Heart left ventricle (tissue), 11 donors: ENCODE measurements around the gene RFC2. TPM values are rescaled to one million over a fixed set of nuclear protein-coding genes. Genes with fewer than 3 reads are reported as not detected.

Experiments
- microRNA counts, 2 donors: library from miRNA; unstranded; fragments of <30 nt; microRNA quantifications; one replicate each; lab custom pipeline; 2016
- microRNA-seq, 4 donors: library from miRNA; unstranded; fragments of <30 nt; microRNA quantifications; one replicate each; pipeline versions ENCODE4 to v1.2.0, GENCODE V29; 2017 to 2020
- polyA plus RNA-seq, 2 donors: library from polyadenylated mRNA; stranded (reverse); fragments of 200-250 nt; gene quantifications; one replicate each; pipeline ENCODE4 v1.2.3, GENCODE V29; 2013
- total RNA-seq, 9 donors: library from RNA; depleted of rRNA in 2 of 9; stranded (reverse); fragments of >200 nt in 2 of 9; fragmentation: NEBNext Ultra II Directional in 3 of 9; extraction: Animal tissue kit (Norgen Biotek cat#: 25700) in 3 of 9; gene quantifications; one replicate each; pipeline versions ENCODE4 v1.1.0 to v1.2.4, GENCODE V29; 2016 to 2023
- donor health status: ischemic (EF 13 %, LVEDD 7.1; RV severe dilation, severe dysfunction).
- donor health status: healthy with polysubstance abuse.
- donor health status: DM: no; HTN: yes; CAD: no.
- donor health status: DM: no; HTN: no; CAD: no.
- donor health status: ischemic (EF 25% LVEDD 5.7; RV mildly dilated, moderate dysfunction).
- donor health status: healthy.
- donor health status: DM: yes; HTN: yes; CAD: no.
- donor health status: PGD.
- donor health status: nonischemic (EF 23%, LVEDD 6.1; RV moderate dilation, normal function).

RFC2 gene
- total and polyA plus RNA-seq, 11 donors, result 7.8 to 21.8 (median 12.2) TPM

MicroRNAs encoded within 50 kb of the gene (microRNA counts, 767-probe panel; counts per million panel counts)
- microRNA hsa-miR-590-3p (lab: Ali Mortazavi, UCI) (349 to 1,472 counts per million in 2 donors), microRNA hsa-miR-590-5p (lab: Ali Mortazavi, UCI) (2,222 to 2,255 counts per million in 2 donors)

Small RNAs within 50 kb of the gene (microRNA-seq; reads per million reads assigned to microRNA genes)
- gene MIR590, result 89.4 to 547 (median 172) reads per million in 4 donors

Other genes with a start within 250 kb of the RFC2 start
- gene ELN, start 226.2 kb downstream of the RFC2 start, total RNA-seq, result 10 to 100 TPM; 17.4 to 81.1 (median 42.8) TPM
- 10 to 100 TPM; 37.9 to 68.1 TPM for gene ELN, start 226.2 kb downstream of the RFC2 start, polyA plus RNA-seq
- 10 to 100 TPM in 7 of 9 donors, 1 to 10 TPM in 2; 9.3 to 23.2 (median 11.6) TPM for gene LIMK1, start 170.6 kb downstream of the RFC2 start, total RNA-seq
- 1 to 10 TPM; 6.3 to 9.3 TPM for gene LIMK1, start 170.6 kb downstream of the RFC2 start, polyA plus RNA-seq
- gene EIF4H, start 80.0 kb downstream of the RFC2 start, total RNA-seq, result 100 to 1,000 TPM; 166 to 216 (median 196) TPM
- gene EIF4H, start 80.0 kb downstream of the RFC2 start, polyA plus RNA-seq, result 100 to 1,000 TPM in 1 of 2 donors, 10 to 100 TPM in 1; 89.0 to 255 TPM
- gene LAT2, start 44.4 kb downstream of the RFC2 start, total RNA-seq, result 10 to 100 TPM in 1 of 9 donors, 1 to 10 TPM in 8; 1.0 to 20.8 (median 1.5) TPM
- 1 to 10 TPM; 1.7 to 2.9 TPM for gene LAT2, start 44.4 kb downstream of the RFC2 start, polyA plus RNA-seq
- 10 to 100 TPM in 3 of 9 donors, 1 to 10 TPM in 6; 4.2 to 17.7 (median 9.0) TPM for gene CLIP2, start 35.0 kb upstream of the RFC2 start, total RNA-seq
- 1 to 10 TPM; 5.9 to 9.6 TPM for gene CLIP2, start 35.0 kb upstream of the RFC2 start, polyA plus RNA-seq
- 10 to 100 TPM in 8 of 9 donors, 1 to 10 TPM in 1; 10.0 to 40.4 (median 15.2) TPM for gene GTF2IRD1, start 199.5 kb upstream of the RFC2 start, total RNA-seq
- 10 to 100 TPM; 16.4 to 27.0 TPM for gene GTF2IRD1, start 199.5 kb upstream of the RFC2 start, polyA plus RNA-seq